Karpas-422 (cell line): ENCODE results near the gene ZMYND11. TPM values are rescaled to one million over a fixed set of nuclear protein-coding genes. Genes with fewer than 3 reads are reported as not detected.
A peak's percentile ranks its signal among the peaks of the same experiment; 100 is the strongest.

Experiments used
- DNase-seq: peaks from one replicate; pipeline ENCODE4 v3.0.0-alpha.2; 2015
- H2AFZ ChIP-seq: fragments of 200-600 bp; sonication (generic); 2 replicates; pipeline ENCODE4 v1.6.1; 2014; ENCODE audit warnings: antibody characterized with exemption, low read length, mixed read lengths
- H3K27ac ChIP-seq: fragments of 200-600 bp; sonication (generic); 2 replicates; pipeline ENCODE4 v1.5.1; 2014; ENCODE audit warnings: mild to moderate bottlenecking, low read length, moderate library complexity
- H3K27me3 ChIP-seq: fragments of 200-600 bp; sonication (generic); 2 replicates; pipeline ENCODE4 v1.6.1; 2014; ENCODE audit warnings: low read length, mixed read lengths
- H3K36me3 ChIP-seq: fragments of 200-600 bp; sonication (generic); 2 replicates; pipeline ENCODE4 v1.6.1; 2014; ENCODE audit warnings: low read length, mixed read lengths; ENCODE audit not compliant: insufficient read depth
- H3K4me1 ChIP-seq: fragments of 200-600 bp; sonication (generic); 2 replicates; pipeline ENCODE4 v1.6.1; 2014; ENCODE audit warnings: mild to moderate bottlenecking, low read length, mixed read lengths
- H3K4me2 ChIP-seq: fragments of 200-600 bp; sonication (generic); 2 replicates; pipeline ENCODE4 v1.6.1; 2014; ENCODE audit warnings: low read length, low read depth, mild to moderate bottlenecking; ENCODE audit not compliant: poor library complexity, severe bottlenecking
- H3K4me3 ChIP-seq: fragments of 200-600 bp; sonication (generic); 2 replicates; pipeline ENCODE4 v1.5.1; 2014; ENCODE audit warnings: mild to moderate bottlenecking, antibody characterized with exemption, low read length, mixed read lengths
- H3K79me2 ChIP-seq: fragments of 200-600 bp; sonication (generic); 2 replicates; pipeline ENCODE4 v1.6.1; 2014; ENCODE audit warnings: mild to moderate bottlenecking, low read length, mixed read lengths
- H3K9ac ChIP-seq: fragments of 200-600 bp; sonication (generic); 2 replicates; pipeline ENCODE4 v1.6.0; 2014; ENCODE audit warnings: low read length
- H3K9me2 ChIP-seq: fragments of 200-600 bp; sonication (generic), shearing (Covaris generic); replicated peaks from 2 replicates; pipeline ENCODE4 v1.6.0; 2014; ENCODE audit warnings: mild to moderate bottlenecking, low read length, moderate library complexity; ENCODE audit not compliant: insufficient read depth
- H3K9me3 ChIP-seq: fragments of 300-700, 200-600 bp; sonication (generic); 2 replicates; pipeline ENCODE4 v1.6.1; 2014; ENCODE audit warnings: low read length, mixed read lengths
- H4K20me1 ChIP-seq: fragments of 200-600 bp; sonication (generic); 2 replicates; pipeline ENCODE4 v1.6.1; 2014; ENCODE audit warnings: mild to moderate bottlenecking, antibody characterized with exemption, low read length, low read depth; ENCODE audit not compliant: insufficient read depth
- total RNA-seq: library from RNA; depleted of rRNA; stranded (reverse); fragments of >200 nt; shearing (Covaris generic); gene quantifications from 2 replicates; pipeline ENCODE4 v1.2.3, GENCODE V29; 2014; ENCODE audit warnings: low replicate concordance; rRNA removed

The ZMYND11 gene
- total RNA-seq = 2.4 and 8.3 TPM in 2 replicates

- no peaks in the 10 kb centered on the region for H3K36me3 ChIP-seq
- peak; percentile 62 for DNase-seq
- peak within 1 kb of the TSS; percentile 77 for H3K9ac ChIP-seq
- peaks cover 27% of the 10 kb centered on the region for H4K20me1 ChIP-seq
- H3K27me3 ChIP-seq = no peaks in the 10 kb centered on the region
- peaks cover 6% of the 10 kb centered on the region for H3K4me1 ChIP-seq
- H3K4me2 ChIP-seq = peak within 1 kb of the TSS; percentile 68
- H2AFZ ChIP-seq = peak within 1 kb of the TSS; percentile 93
- peak within 1 kb of the TSS; percentile 61 for H3K4me3 ChIP-seq
- H3K9me3 ChIP-seq = no peaks in the 10 kb centered on the region
- no peak within 1 kb of the TSS for H3K27ac ChIP-seq
- H3K9me2 ChIP-seq = no peaks in the 10 kb centered on the region
- no peaks in the 10 kb centered on the region for H3K79me2 ChIP-seq
Observed at GRCh38 chr10:135132-135600, at the start of gene ZMYND11. Gene ZMYND11 (plus strand): TSS chr10:135455. CDS start chr10:180013, 44,558 bp downstream.

- no peak overlapping the region for H3K4me2 ChIP-seq
- H3K9me2 ChIP-seq = no peaks in the 10 kb centered on the region
- H3K4me1 ChIP-seq = no peaks in the 10 kb centered on the region
- H3K27me3 ChIP-seq = no peaks in the 10 kb centered on the region
- no peak overlapping the region for H3K9ac ChIP-seq
- no peak for DNase-seq
- no peaks in the 10 kb centered on the region for H3K79me2 ChIP-seq
- no peaks in the 10 kb centered on the region for H4K20me1 ChIP-seq
- H2AFZ ChIP-seq = no peak overlapping the region
- no peaks in the 10 kb centered on the region for H3K36me3 ChIP-seq
- H3K4me3 ChIP-seq = no peak overlapping the region
- H3K9me3 ChIP-seq = no peaks in the 10 kb centered on the region
- H3K27ac ChIP-seq = no peak overlapping the region
Observed at GRCh38 chr10:86031-86430, 49.2 kb upstream of the ZMYND11 start.

GRCh38 chr10:87177-88080, 47.8 kb upstream of the ZMYND11 start:
- H3K9me2 ChIP-seq = no peaks in the 10 kb centered on the region
- H3K4me1 ChIP-seq = no peaks in the 10 kb centered on the region
- H3K9me3 ChIP-seq = no peaks in the 10 kb centered on the region
- DNase-seq = no peak
- no peak overlapping the region for H3K27ac ChIP-seq
- no peaks in the 10 kb centered on the region for H4K20me1 ChIP-seq
- H2AFZ ChIP-seq = no peak overlapping the region
- H3K4me2 ChIP-seq = no peak overlapping the region
- no peaks in the 10 kb centered on the region for H3K36me3 ChIP-seq
- no peaks in the 10 kb centered on the region for H3K79me2 ChIP-seq
- H3K4me3 ChIP-seq = no peak overlapping the region
- H3K27me3 ChIP-seq = no peaks in the 10 kb centered on the region
- H3K9ac ChIP-seq = no peak overlapping the region

- Histone ChIP-seq H3K4me1 (no peaks in the 10 kb centered on the region), H3K79me2 (no peaks in the 10 kb centered on the region), H2AFZ (no peak overlapping the region), H4K20me1 (no peaks in the 10 kb centered on the region), H3K27me3 (no peaks in the 10 kb centered on the region), H3K9ac (no peak overlapping the region), H3K27ac (no peak overlapping the region), H3K9me2 (no peaks in the 10 kb centered on the region), H3K36me3 (no peaks in the 10 kb centered on the region), H3K9me3 (no peaks in the 10 kb centered on the region), H3K4me2 (no peak overlapping the region), H3K4me3 (no peak overlapping the region)
- DNase-seq = no peak
Observed at GRCh38 chr10:88253-88652, 47.0 kb upstream of the ZMYND11 start.

- Histone ChIP-seq H4K20me1 (no peaks in the 10 kb centered on the region), H3K27me3 (no peaks in the 10 kb centered on the region), H3K9ac (no peak overlapping the region), H3K9me3 (no peaks in the 10 kb centered on the region), H3K9me2 (no peaks in the 10 kb centered on the region), H3K36me3 (no peaks in the 10 kb centered on the region), H3K4me1 (no peaks in the 10 kb centered on the region), H2AFZ (no peak overlapping the region), H3K4me2 (no peak overlapping the region), H3K79me2 (no peaks in the 10 kb centered on the region), H3K27ac (no peak overlapping the region), H3K4me3 (no peak overlapping the region)
- no peak for DNase-seq
Observed at GRCh38 chr10:89248-89647, 46.0 kb upstream of the ZMYND11 start.

- Histone ChIP-seq H3K4me1 (no peaks in the 10 kb centered on the region), H4K20me1 (no peaks in the 10 kb centered on the region), H3K27ac (no peak overlapping the region), H3K27me3 (no peaks in the 10 kb centered on the region), H3K36me3 (no peaks in the 10 kb centered on the region), H3K79me2 (no peaks in the 10 kb centered on the region), H3K4me3 (no peak overlapping the region), H3K4me2 (no peak overlapping the region), H3K9me3 (no peaks in the 10 kb centered on the region), H3K9ac (no peak overlapping the region), H2AFZ (no peak overlapping the region), H3K9me2 (no peaks in the 10 kb centered on the region)
- DNase-seq = no peak
Observed at GRCh38 chr10:90161-90560, 45.1 kb upstream of the ZMYND11 start.

- Histone ChIP-seq H3K4me2 (no peak overlapping the region), H3K36me3 (no peaks in the 10 kb centered on the region), H3K9ac (no peak overlapping the region), H3K4me1 (no peaks in the 10 kb centered on the region), H3K9me3 (peaks cover 7% of the 10 kb centered on the region; the same call in 1 of the 2 replicates), H3K27ac (no peak overlapping the region), H3K4me3 (no peak overlapping the region), H3K9me2 (no peaks in the 10 kb centered on the region), H3K27me3 (no peaks in the 10 kb centered on the region), H4K20me1 (no peaks in the 10 kb centered on the region), H2AFZ (no peak overlapping the region), H3K79me2 (no peaks in the 10 kb centered on the region)
- DNase-seq = no peak
Observed at GRCh38 chr10:91313-91712, 43.9 kb upstream of the ZMYND11 start.

- Histone ChIP-seq H3K27ac (no peak overlapping the region), H3K36me3 (no peaks in the 10 kb centered on the region), H3K4me1 (no peaks in the 10 kb centered on the region), H3K27me3 (no peaks in the 10 kb centered on the region), H3K9ac (no peak overlapping the region), H3K4me2 (no peak overlapping the region), H3K9me3 (peaks cover 7% of the 10 kb centered on the region; the same call in 1 of the 2 replicates), H3K79me2 (no peaks in the 10 kb centered on the region), H3K4me3 (no peak overlapping the region), H2AFZ (no peak overlapping the region), H4K20me1 (no peaks in the 10 kb centered on the region), H3K9me2 (no peaks in the 10 kb centered on the region)
- DNase-seq = peak; percentile 11
Observed at GRCh38 chr10:92153-92552, 43.1 kb upstream of the ZMYND11 start.
